ENCODE results near the gene PTH2R.
"Not testable (repeated sequence)": the region's sequence is repeated elsewhere in the genome, so short reads cannot be mapped to it uniquely, and the experiment has no call there.

PTH2R gene

GRCh38 chr2:208493186-208493585, 86.6 kb downstream of the PTH2R start:
- TF ChIP-seq CTCF (IDR thresholded peaks at IDR 0.05; ENCODE audit: unreplicated experiment in 3 of 3), result no peak
- H3K36me3 Mint-ChIP-seq (ENCODE audit: low read depth), result no peaks in the 10 kb centered on the region
- H3K4me3 Mint-ChIP-seq, result no peak overlapping the region

GRCh38 chr2:208496129-208496528, 89.5 kb downstream of the PTH2R start:
- Mint-ChIP-seq H3K4me1 (peaks cover 6% of the 10 kb centered on the region), H3K36me3 (ENCODE audit: low read depth) (no peaks in the 10 kb centered on the region), H3K4me3 (no peak overlapping the region), H3K27me3 (ENCODE audit: low read depth) (no peaks in the 10 kb centered on the region), H3K27ac (no peak overlapping the region), H3K9me3 (no peaks in the 10 kb centered on the region)
- TF ChIP-seq CTCF (IDR thresholded peaks at IDR 0.05; ENCODE audit: unreplicated experiment in 3 of 3), result no peak

More at GRCh38 chr2:208493186-208493585, 86.6 kb downstream of the PTH2R start:
- Mint-ChIP-seq H3K27me3 (ENCODE audit: low read depth) (no peaks in the 10 kb centered on the region), H3K9me3 (no peaks in the 10 kb centered on the region), H3K27ac (no peak overlapping the region), H3K4me1 (peaks cover 20% of the 10 kb centered on the region)

- no peaks in the 10 kb centered on the region for H3K36me3 Mint-ChIP-seq (ENCODE audit: low read depth)
- no peaks in the 10 kb centered on the region for H3K9me3 Mint-ChIP-seq
- peaks cover 12% of the 10 kb centered on the region for H3K4me1 Mint-ChIP-seq
- H3K27me3 Mint-ChIP-seq (ENCODE audit: low read depth), result no peaks in the 10 kb centered on the region
- no peak for TF ChIP-seq CTCF (IDR thresholded peaks at IDR 0.05; ENCODE audit: unreplicated experiment in 3 of 3)
- peak overlapping the region; percentile 53 to 65 (median 55) for H3K4me3 Mint-ChIP-seq
- peak overlapping the region in 1 of 3 experiments; percentile 23 for H3K27ac Mint-ChIP-seq
Observed at GRCh38 chr2:208501206-208501605, 94.6 kb downstream of the PTH2R start.

GRCh38 chr2:208502288-208502687, 95.7 kb downstream of the PTH2R start:
- H3K9me3 Mint-ChIP-seq, result peaks cover 9% of the 10 kb centered on the region
- H3K4me1 Mint-ChIP-seq, result peaks cover 12% of the 10 kb centered on the region
- H3K36me3 Mint-ChIP-seq (ENCODE audit: low read depth), result no peaks in the 10 kb centered on the region
- H3K27me3 Mint-ChIP-seq (ENCODE audit: low read depth), result no peaks in the 10 kb centered on the region
- no peak for TF ChIP-seq CTCF (IDR thresholded peaks at IDR 0.05; ENCODE audit: unreplicated experiment in 3 of 3)
- H3K27ac Mint-ChIP-seq, result no peak overlapping the region
- no peak overlapping the region for H3K4me3 Mint-ChIP-seq

GRCh38 chr2:208505365-208505764, 98.8 kb downstream of the PTH2R start:
- not testable (repeated sequence) for H3K4me1 Mint-ChIP-seq; H3K4me3 Mint-ChIP-seq; H3K27ac Mint-ChIP-seq; H3K36me3 Mint-ChIP-seq (ENCODE audit: low read depth); H3K27me3 Mint-ChIP-seq (ENCODE audit: low read depth)
- peaks cover 25% of the 10 kb centered on the region for H3K9me3 Mint-ChIP-seq

GRCh38 chr2:208509586-208509985, 103.0 kb downstream of the PTH2R start:
- Mint-ChIP-seq H3K36me3 (ENCODE audit: low read depth) (no peaks in the 10 kb centered on the region), H3K27me3 (ENCODE audit: low read depth) (peaks cover 5% of the 10 kb centered on the region), H3K9me3 (peaks cover 27% of the 10 kb centered on the region), H3K4me3 (no peak overlapping the region), H3K27ac (no peak overlapping the region), H3K4me1 (no peaks in the 10 kb centered on the region)
- no peak for TF ChIP-seq CTCF (IDR thresholded peaks at IDR 0.05; ENCODE audit: unreplicated experiment in 3 of 3)
